HUES48 (cell line): ENCODE data around the gene CCDC137.

Experiments
- H3K27ac ChIP-seq: one replicate; pipeline ENCODE4 v1.7.0; 2013; ENCODE audit warnings: low read depth, low read length, inconsistent platforms
- H3K27me3 ChIP-seq: 2 replicates; pipeline ENCODE4 v1.6.1; 2013; ENCODE audit warnings: mild to moderate bottlenecking, low read length; ENCODE audit not compliant: control insufficient read depth, insufficient read depth
- H3K36me3 ChIP-seq: 2 replicates; pipeline ENCODE4 v1.6.1; 2013; ENCODE audit warnings: low read length; ENCODE audit not compliant: control insufficient read depth, insufficient read depth
- H3K4me1 ChIP-seq: 2 replicates; pipeline ENCODE4 v1.6.1; 2013; ENCODE audit warnings: mild to moderate bottlenecking, low read length; ENCODE audit not compliant: control insufficient read depth, insufficient read depth
- H3K4me3 ChIP-seq: 2 replicates; pipeline ENCODE4 v1.5.1; 2013; ENCODE audit warnings: mild to moderate bottlenecking, low read depth, low read length
- H3K9ac ChIP-seq: 2 replicates; pipeline ENCODE4 v1.6.1; 2013; ENCODE audit warnings: mild to moderate bottlenecking, low read depth, low read length, moderate library complexity
- H3K9me3 ChIP-seq: 2 replicates; pipeline ENCODE4 v1.6.1; 2013; ENCODE audit warnings: low read length; ENCODE audit not compliant: control insufficient read depth, insufficient read depth

Gene CCDC137

GRCh38 chr17:81683584-81684441, 17.3 kb downstream of the CCDC137 start, which contains the start of the genes ARL16 and HGS:
ARL16 (minus strand) TSS chr17:81683797; CDS start chr17:81683753, 44 bp downstream.
HGS (plus strand) TSS chr17:81684011; CDS start chr17:81684067, 56 bp downstream.
- Histone ChIP-seq H3K9me3 (no peaks in the 10 kb centered on the region), H3K9ac (peak within 1 kb of the TSS; percentile 71), H3K4me3 (peak within 1 kb of the TSS; percentile 94), H3K36me3 (peaks cover 45% of the 10 kb centered on the region), H3K27ac (peak within 1 kb of the TSS; percentile 81), H3K27me3 (no peaks in the 10 kb centered on the region), H3K4me1 (peaks cover 9% of the 10 kb centered on the region)

GRCh38 chr17:81684442-81684911, 17.9 kb downstream of the CCDC137 start:
- Histone ChIP-seq H3K4me1 (peaks cover 9% of the 10 kb centered on the region), H3K27me3 (no peaks in the 10 kb centered on the region), H3K9ac (peak overlapping the region; percentile 48), H3K27ac (peak overlapping the region; percentile 65), H3K36me3 (peaks cover 52% of the 10 kb centered on the region), H3K9me3 (no peaks in the 10 kb centered on the region), H3K4me3 (peak overlapping the region; percentile 81)

- no peak overlapping the region for H3K9ac ChIP-seq
- peak overlapping the region; percentile 81 for H3K4me3 ChIP-seq
- no peaks in the 10 kb centered on the region for H3K9me3 ChIP-seq
- H3K27ac ChIP-seq, result no peak overlapping the region
- H3K36me3 ChIP-seq, result peaks cover 58% of the 10 kb centered on the region
- H3K4me1 ChIP-seq, result peaks cover 9% of the 10 kb centered on the region
- no peaks in the 10 kb centered on the region for H3K27me3 ChIP-seq
Observed at GRCh38 chr17:81685108-81685507, 18.6 kb downstream of the CCDC137 start.

- H3K36me3 ChIP-seq, result peaks cover 66% of the 10 kb centered on the region
- peaks cover 9% of the 10 kb centered on the region for H3K4me1 ChIP-seq
- no peaks in the 10 kb centered on the region for H3K27me3 ChIP-seq
- no peak overlapping the region for H3K4me3 ChIP-seq
- no peak overlapping the region for H3K27ac ChIP-seq
- H3K9ac ChIP-seq, result no peak overlapping the region
- no peaks in the 10 kb centered on the region for H3K9me3 ChIP-seq
Observed at GRCh38 chr17:81686614-81687013, 20.1 kb downstream of the CCDC137 start.

GRCh38 chr17:81687770-81688541, 21.4 kb downstream of the CCDC137 start:
- Histone ChIP-seq H3K36me3 (peaks cover 72% of the 10 kb centered on the region), H3K4me1 (peaks cover 6% of the 10 kb centered on the region)

GRCh38 chr17:81688616-81689015, 22.1 kb downstream of the CCDC137 start:
- peaks cover 72% of the 10 kb centered on the region for H3K36me3 ChIP-seq

More at GRCh38 chr17:81687770-81688541, 21.4 kb downstream of the CCDC137 start:
- Histone ChIP-seq H3K4me3 (no peak overlapping the region), H3K9ac (no peak overlapping the region), H3K27me3 (no peaks in the 10 kb centered on the region), H3K9me3 (no peaks in the 10 kb centered on the region), H3K27ac (no peak overlapping the region)

GRCh38 chr17:81690066-81690465, 23.5 kb downstream of the CCDC137 start:
- H3K9ac ChIP-seq, result no peak overlapping the region
- H3K9me3 ChIP-seq, result no peaks in the 10 kb centered on the region
- H3K4me1 ChIP-seq, result 0 out of 2 replicates have a peak, but pooled peaks cover under 1% of the 10 kb centered on the region
- H3K27me3 ChIP-seq, result no peaks in the 10 kb centered on the region
- peaks cover 85% of the 10 kb centered on the region for H3K36me3 ChIP-seq
- no peak overlapping the region for H3K27ac ChIP-seq
- no peak overlapping the region for H3K4me3 ChIP-seq

More at GRCh38 chr17:81688616-81689015, 22.1 kb downstream of the CCDC137 start:
- Histone ChIP-seq H3K27me3 (no peaks in the 10 kb centered on the region), H3K4me3 (no peak overlapping the region), H3K27ac (no peak overlapping the region), H3K9me3 (no peaks in the 10 kb centered on the region), H3K9ac (no peak overlapping the region), H3K4me1 (peaks cover 6% of the 10 kb centered on the region)

GRCh38 chr17:81690549-81690948, 24.0 kb downstream of the CCDC137 start:
- peaks cover 87% of the 10 kb centered on the region for H3K36me3 ChIP-seq
- H3K9ac ChIP-seq, result no peak overlapping the region
- no peaks in the 10 kb centered on the region for H3K9me3 ChIP-seq
- no peaks in the 10 kb centered on the region for H3K4me1 ChIP-seq
- H3K4me3 ChIP-seq, result no peak overlapping the region
- no peak overlapping the region for H3K27ac ChIP-seq
- H3K27me3 ChIP-seq, result no peaks in the 10 kb centered on the region

- Histone ChIP-seq H3K9me3 (no peaks in the 10 kb centered on the region), H3K36me3 (peaks cover 87% of the 10 kb centered on the region), H3K4me3 (no peak overlapping the region), H3K4me1 (no peaks in the 10 kb centered on the region), H3K27me3 (no peaks in the 10 kb centered on the region), H3K27ac (no peak overlapping the region), H3K9ac (no peak overlapping the region)
Observed at GRCh38 chr17:81691196-81691595, 24.7 kb downstream of the CCDC137 start.

GRCh38 chr17:81691608-81692007, 25.1 kb downstream of the CCDC137 start:
- Histone ChIP-seq H3K27ac (no peak overlapping the region), H3K4me3 (no peak overlapping the region), H3K4me1 (no peaks in the 10 kb centered on the region), H3K27me3 (no peaks in the 10 kb centered on the region), H3K9ac (no peak overlapping the region), H3K9me3 (no peaks in the 10 kb centered on the region), H3K36me3 (peaks cover 87% of the 10 kb centered on the region)
